Activated CD4-positive, alpha-beta memory T cell treated with anti-CD3 and anti-CD28 coated beads, Interleukin-2, amount 10 ng/mL, durations not matched to agents 7 days and 5 days (primary cell): ENCODE results near the gene XYLT2. TPM values are rescaled to one million over a fixed set of nuclear protein-coding genes. Genes with fewer than 3 reads are reported as not detected.
A peak's percentile ranks its signal among the peaks of the same experiment; 100 is the strongest.
"Not testable (repeated sequence)": the region's sequence is repeated elsewhere in the genome, so short reads cannot be mapped to it uniquely, and the experiment has no call there.

Source experiments
- CTCF ChIA-PET: fragments of 350-600 bp; sonication (Branson Sonifier 250); formaldehyde crosslinking; loops from one replicate; lab custom pipeline; 2021; ENCODE audit warnings: antibody characterized with exemption, inconsistent platforms; lab: Charles Lee
- POLR2A ChIA-PET: fragments of 350-600 bp; sonication (Branson Sonifier 250); formaldehyde crosslinking; loops from one replicate; lab custom pipeline; 2021; ENCODE audit warnings: antibody characterized with exemption; lab: Charles Lee
- DNase-seq: peaks from one replicate; pipeline ENCODE4 v3.0.0-alpha.2; 2020
- H3K27ac Mint-ChIP-seq: one replicate; pipeline ENCODE4 v1.8.0; 2021; ENCODE audit warnings: mild to moderate bottlenecking, mixed read lengths
- H3K27me3 Mint-ChIP-seq: one replicate; pipeline ENCODE4 v1.8.0; 2021; ENCODE audit warnings: mixed read lengths
- H3K36me3 Mint-ChIP-seq: one replicate; pipeline ENCODE4 v1.8.0; 2021; ENCODE audit warnings: low read depth, mixed read lengths
- H3K4me1 Mint-ChIP-seq: one replicate; pipeline ENCODE4 v1.8.0; 2021; ENCODE audit warnings: mixed read lengths
- H3K4me3 Mint-ChIP-seq: one replicate; pipeline ENCODE4 v1.8.0; 2021; ENCODE audit warnings: mild to moderate bottlenecking, mixed read lengths
- H3K9me3 Mint-ChIP-seq: one replicate; pipeline ENCODE4 v1.8.0; 2021; ENCODE audit warnings: mixed read lengths
- total RNA-seq, 2 experiments: library from RNA; stranded (reverse); gene quantifications; one replicate each; pipeline ENCODE4 v1.2.3, GENCODE V29; 2021

XYLT2 gene
- 10 to 100 TPM; 26.7 to 29.7 TPM for total RNA-seq

DNA sequence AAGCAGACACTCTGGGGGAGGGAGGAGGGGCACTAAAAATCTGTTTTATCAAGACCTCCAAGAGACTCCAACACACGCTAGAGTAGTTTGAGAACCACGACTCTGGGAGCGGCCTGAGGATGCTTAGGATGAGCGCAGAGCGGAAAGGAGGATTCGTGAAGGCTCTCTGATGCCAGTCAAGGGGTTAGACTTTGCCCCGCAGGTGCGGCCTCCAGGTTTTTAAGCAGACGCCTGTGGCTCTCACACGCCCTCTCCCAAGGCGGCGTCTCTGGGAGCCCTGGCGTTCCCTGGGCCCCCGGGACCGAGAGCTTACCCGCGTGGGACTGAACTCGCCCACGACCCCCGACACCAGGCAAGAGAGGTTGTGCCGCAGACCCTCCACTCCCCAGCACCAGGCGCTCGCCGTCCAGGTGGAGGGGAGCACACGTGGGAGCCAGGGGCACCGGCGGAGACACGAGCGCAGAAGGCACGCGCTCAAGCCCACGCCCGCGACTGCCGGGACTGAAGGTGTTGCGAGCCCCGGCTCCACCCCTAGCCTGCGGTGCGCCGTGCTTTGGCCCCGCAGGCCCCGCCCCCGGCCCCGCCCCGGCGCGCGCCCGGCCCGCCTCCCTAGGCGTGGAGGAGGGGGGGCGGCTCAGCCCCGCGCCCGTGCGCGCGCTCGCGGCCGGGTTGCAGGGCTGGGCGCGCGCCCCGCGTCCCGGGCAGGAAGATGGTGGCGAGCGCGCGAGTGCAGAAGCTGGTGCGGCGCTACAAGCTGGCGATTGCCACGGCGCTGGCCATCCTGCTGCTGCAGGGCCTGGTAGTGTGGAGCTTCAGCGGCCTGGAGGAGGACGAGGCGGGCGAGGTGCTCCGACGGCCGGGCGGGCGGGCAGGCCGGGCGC lies at the start of gene XYLT2:
TSS of gene XYLT2 (plus strand) at position 695 of the 881 bp plus-strand sequence. CDS start at position 710, 15 bp downstream.
- Mint-ChIP-seq H3K27me3 (no peaks in the 10 kb centered on the region), H3K36me3 (no peaks in the 10 kb centered on the region), H3K9me3 (no peaks in the 10 kb centered on the region), H3K4me1 (peaks cover 39% of the 10 kb centered on the region), H3K4me3 (peak within 1 kb of the TSS; percentile 89), H3K27ac (peak within 1 kb of the TSS; percentile 90)
- ChIA-PET CTCF (interaction anchor here (0.6 to 5.1 kb wide), 6 partner anchors 13 to 499 kb away, joined by 3 to 37 read pairs (median 4); partner anchors contain the start of gene LRRC59), POLR2A (interaction anchor here (1.0 to 7.8 kb wide), 8 partner anchors 9 to 166 kb away, joined by 3 to 60 read pairs (median 10); partner anchors contain the start of genes EME1, LRRC59 and MRPL27)
- peak; percentile 93 for DNase-seq

DNA sequence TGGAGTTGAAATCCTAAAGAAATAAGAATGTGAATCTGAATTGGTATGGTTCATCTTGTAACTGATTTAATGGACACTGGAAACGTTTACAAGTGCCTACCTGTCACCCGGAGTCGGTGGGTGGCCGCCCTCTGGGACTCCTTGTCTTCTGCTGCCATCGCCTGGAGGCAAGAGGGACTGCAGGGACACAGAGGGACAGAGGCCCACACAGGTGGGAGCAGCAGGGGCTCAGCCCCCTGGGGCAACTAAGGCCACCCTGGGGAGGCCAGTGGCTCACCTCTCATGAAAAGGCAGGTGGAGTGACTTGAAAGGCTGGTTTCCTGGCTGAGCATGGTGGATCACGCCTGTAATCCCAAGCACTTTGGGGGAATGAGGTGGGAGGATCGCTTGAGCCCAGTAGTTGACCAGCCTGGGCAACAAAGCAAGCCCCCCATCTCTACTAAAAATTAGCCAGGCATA lies 48.5 kb upstream of the XYLT2 start:
- Mint-ChIP-seq H3K4me1 (peaks cover 13% of the 10 kb centered on the region), H3K4me3 (no peak overlapping the region), H3K27ac (no peak overlapping the region), H3K9me3 (no peaks in the 10 kb centered on the region), H3K36me3 (no peaks in the 10 kb centered on the region), H3K27me3 (peaks cover 2% of the 10 kb centered on the region)
- CTCF ChIA-PET: interaction anchor here (0.7 to 9.2 kb wide), 19 partner anchors 9 to 205 kb away, joined by 3 to 130 read pairs (median 5); partner anchors contain the start of genes COL1A1 and TMEM92
- DNase-seq: peak; percentile 82
- POLR2A ChIA-PET: interaction anchor here (0.5 kb wide), 1 partner anchor 211 kb away, joined by 4 read pairs; no protein-coding TSS in a partner anchor

DNA sequence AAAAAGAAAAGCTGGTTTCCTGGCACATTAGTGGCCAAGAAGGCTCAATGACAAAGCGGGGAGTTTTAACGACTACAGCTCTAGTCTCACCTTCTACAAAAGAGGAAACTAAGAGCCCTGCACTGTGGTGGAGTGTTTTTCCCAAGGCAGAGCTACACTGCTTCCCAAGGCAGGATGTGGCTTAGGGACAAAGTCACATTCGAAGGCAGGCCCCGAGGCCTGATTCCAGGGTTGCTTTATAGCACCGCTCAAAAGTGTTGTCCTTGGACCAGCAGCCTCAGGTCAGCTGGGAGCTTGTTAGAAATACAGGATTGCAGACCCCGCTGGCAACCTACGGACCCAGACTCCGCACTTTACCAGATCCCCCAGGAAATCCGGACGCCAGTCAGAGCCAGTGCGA lies 47.9 kb upstream of the XYLT2 start:
- H3K36me3 Mint-ChIP-seq: no peaks in the 10 kb centered on the region

DNA sequence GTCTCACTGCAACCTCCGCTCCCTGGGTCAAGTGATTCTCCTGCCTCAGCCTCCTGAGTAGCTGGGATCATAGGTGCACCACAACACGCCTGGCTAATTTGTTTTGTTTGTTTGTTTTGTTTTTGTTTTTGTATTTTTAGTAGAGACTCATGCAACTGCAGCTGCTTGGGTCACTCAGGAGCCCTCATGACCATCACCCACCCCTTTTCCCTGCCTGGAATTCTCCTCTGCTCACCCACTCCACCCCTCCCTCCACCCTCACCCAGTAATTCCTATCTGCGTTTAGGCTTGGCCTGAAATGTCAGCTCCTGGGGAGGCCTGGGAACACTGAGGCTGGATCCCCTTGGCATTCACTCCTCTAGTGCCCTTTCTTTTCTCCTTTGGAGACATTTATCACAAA lies 46.1 kb upstream of the XYLT2 start:
- H3K27ac Mint-ChIP-seq: no peak overlapping the region
- peaks cover 9% of the 10 kb centered on the region for H3K4me1 Mint-ChIP-seq
- H3K36me3 Mint-ChIP-seq: no peaks in the 10 kb centered on the region
- no peak overlapping the region for H3K4me3 Mint-ChIP-seq
- ChIA-PET CTCF (interaction anchor here (0.9 to 9.2 kb wide), 3 partner anchors 12 to 130 kb away, joined by 4 to 130 read pairs (median 4); partner anchors contain the start of gene COL1A1), POLR2A (no interaction called here)
- no peaks in the 10 kb centered on the region for H3K9me3 Mint-ChIP-seq
- no peak for DNase-seq
- peaks cover 2% of the 10 kb centered on the region for H3K27me3 Mint-ChIP-seq

More for the DNA sequence above, 47.9 kb upstream of the XYLT2 start:
- Mint-ChIP-seq H3K27ac (no peak overlapping the region), H3K4me1 (peaks cover 9% of the 10 kb centered on the region), H3K9me3 (no peaks in the 10 kb centered on the region), H3K4me3 (no peak overlapping the region), H3K27me3 (peaks cover 2% of the 10 kb centered on the region)
- ChIA-PET CTCF (interaction anchor here (0.6 to 9.2 kb wide), 18 partner anchors 8 to 883 kb away, joined by 3 to 130 read pairs (median 4); partner anchors contain the start of genes COL1A1 and TMEM92), POLR2A (no interaction called here)
- no peak for DNase-seq

DNA sequence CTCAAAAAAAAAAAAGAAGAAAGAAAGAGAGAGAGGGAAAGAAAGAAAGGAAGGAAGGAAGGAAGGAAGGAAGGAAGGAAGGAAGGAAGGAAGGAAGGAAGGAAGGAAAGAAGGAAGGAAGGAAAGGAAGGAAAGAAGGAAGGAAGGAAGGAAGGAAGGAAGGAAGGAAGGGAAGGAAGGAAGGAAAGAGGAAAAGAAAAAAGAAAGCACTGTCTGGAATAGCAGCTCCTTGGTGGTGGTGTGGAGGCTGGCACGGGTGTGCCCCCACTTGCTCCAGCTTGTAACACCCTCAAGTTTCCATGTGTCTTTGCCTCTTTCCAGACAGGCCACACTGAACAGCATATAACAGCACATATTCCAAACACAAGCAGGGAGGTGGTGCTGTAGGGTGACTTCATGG lies 45.1 kb upstream of the XYLT2 start:
- H3K4me1 Mint-ChIP-seq: peaks cover 11% of the 10 kb centered on the region
- H3K27ac Mint-ChIP-seq, H3K4me3 Mint-ChIP-seq, H3K36me3 Mint-ChIP-seq, H3K9me3 Mint-ChIP-seq, POLR2A ChIA-PET, H3K27me3 Mint-ChIP-seq, DNase-seq: not testable (repeated sequence)
- CTCF ChIA-PET: interaction anchor here (0.7 kb wide), 1 partner anchor 101 kb away, joined by 3 read pairs; no protein-coding TSS in a partner anchor

DNA sequence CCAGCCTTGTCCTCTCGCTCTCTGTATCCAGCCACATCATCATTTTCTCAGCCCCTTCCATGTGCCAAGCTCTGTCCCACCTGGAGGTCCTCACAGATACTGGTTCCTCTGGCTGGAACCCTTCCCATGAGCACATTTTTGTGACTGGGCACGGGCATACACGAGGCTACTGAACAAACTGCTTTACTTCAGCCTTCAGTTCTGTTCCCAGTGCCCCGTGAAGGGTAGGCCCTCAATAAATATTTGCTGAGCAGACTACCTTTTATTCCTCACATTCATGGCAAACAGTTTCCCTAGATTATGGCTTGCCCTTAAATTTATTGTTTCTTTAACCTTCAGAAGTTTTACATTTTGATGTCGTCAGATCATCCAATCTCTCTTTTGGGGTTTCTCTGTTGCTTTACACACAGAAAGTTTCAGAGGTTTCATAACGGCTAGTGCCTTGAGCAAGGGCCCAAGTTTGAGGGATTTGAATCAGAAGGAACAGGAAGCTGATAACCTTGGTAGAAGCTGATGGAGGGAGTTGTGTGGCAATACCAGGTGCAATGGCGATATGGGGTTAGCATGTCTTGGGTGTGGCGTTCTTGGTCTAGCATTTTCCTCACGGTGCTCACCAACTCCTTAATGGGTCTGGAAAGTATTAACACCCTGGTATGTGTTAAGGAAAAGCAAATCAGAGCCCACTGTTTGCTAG lies 43.9 kb upstream of the XYLT2 start:
- Mint-ChIP-seq H3K4me3 (no peak overlapping the region), H3K9me3 (no peaks in the 10 kb centered on the region), H3K36me3 (no peaks in the 10 kb centered on the region), H3K4me1 (peaks cover 11% of the 10 kb centered on the region), H3K27ac (peak overlapping the region; percentile 45), H3K27me3 (no peaks in the 10 kb centered on the region)
- DNase-seq: no peak
- ChIA-PET CTCF (no interaction called here), POLR2A (no interaction called here)

DNA sequence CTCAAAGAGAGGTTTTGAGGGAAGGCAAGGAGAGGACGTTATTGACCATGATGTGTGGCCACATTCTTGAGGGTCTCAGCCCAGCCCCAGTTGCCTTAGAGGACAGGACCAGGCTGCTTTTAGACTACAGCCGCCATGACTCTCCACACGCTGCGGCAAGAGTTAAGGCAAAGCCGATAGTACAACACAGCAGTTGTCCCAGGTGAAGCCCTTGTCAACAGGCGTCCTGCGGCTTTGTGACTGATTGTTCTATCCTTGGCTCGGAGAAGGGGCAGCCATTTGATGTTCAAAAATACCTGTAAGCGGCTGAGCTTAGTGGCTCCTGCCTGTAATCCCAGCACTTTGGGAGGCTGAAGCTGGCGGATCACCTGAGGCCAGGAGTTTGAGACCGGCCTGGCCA lies 42.9 kb upstream of the XYLT2 start:
- Mint-ChIP-seq H3K4me1 (peaks cover 11% of the 10 kb centered on the region), H3K4me3 (no peak overlapping the region)
- no peak for DNase-seq

DNA sequence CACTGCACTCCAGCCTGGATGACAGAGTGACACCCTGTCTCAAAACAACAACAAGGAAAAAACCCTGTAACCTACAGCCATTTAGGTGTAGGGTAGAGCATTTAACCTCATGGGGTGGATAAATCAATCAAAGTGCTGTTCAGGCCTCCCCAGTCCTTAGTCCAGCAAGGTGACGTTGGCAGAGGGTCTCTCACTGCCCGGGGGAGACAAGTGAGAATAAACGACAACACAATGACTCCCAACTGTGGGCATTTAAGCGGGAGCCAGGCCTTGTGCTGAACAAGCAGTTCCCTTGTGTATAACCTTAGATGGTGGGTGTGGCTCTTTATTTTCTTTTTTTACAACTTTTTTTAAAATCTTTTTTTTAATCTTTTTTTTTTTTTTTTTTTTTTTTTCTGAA lies 42.3 kb upstream of the XYLT2 start:
- H3K27ac Mint-ChIP-seq: no peak overlapping the region
- H3K4me1 Mint-ChIP-seq: peaks cover 11% of the 10 kb centered on the region
- no peak for DNase-seq
- no peaks in the 10 kb centered on the region for H3K9me3 Mint-ChIP-seq
- no peaks in the 10 kb centered on the region for H3K36me3 Mint-ChIP-seq
- H3K27me3 Mint-ChIP-seq: no peaks in the 10 kb centered on the region
- POLR2A ChIA-PET: no interaction called here
- CTCF ChIA-PET: interaction anchor here (1.6 kb wide), 1 partner anchor 103 kb away, joined by 4 read pairs; no protein-coding TSS in a partner anchor
- no peak overlapping the region for H3K4me3 Mint-ChIP-seq

More for the DNA sequence above, 42.9 kb upstream of the XYLT2 start:
- no peak overlapping the region for H3K27ac Mint-ChIP-seq
- POLR2A ChIA-PET: no interaction called here
- CTCF ChIA-PET: interaction anchor here (1.6 kb wide), 1 partner anchor 103 kb away, joined by 4 read pairs; no protein-coding TSS in a partner anchor
- H3K27me3 Mint-ChIP-seq: no peaks in the 10 kb centered on the region
- no peaks in the 10 kb centered on the region for H3K9me3 Mint-ChIP-seq
- no peaks in the 10 kb centered on the region for H3K36me3 Mint-ChIP-seq

DNA sequence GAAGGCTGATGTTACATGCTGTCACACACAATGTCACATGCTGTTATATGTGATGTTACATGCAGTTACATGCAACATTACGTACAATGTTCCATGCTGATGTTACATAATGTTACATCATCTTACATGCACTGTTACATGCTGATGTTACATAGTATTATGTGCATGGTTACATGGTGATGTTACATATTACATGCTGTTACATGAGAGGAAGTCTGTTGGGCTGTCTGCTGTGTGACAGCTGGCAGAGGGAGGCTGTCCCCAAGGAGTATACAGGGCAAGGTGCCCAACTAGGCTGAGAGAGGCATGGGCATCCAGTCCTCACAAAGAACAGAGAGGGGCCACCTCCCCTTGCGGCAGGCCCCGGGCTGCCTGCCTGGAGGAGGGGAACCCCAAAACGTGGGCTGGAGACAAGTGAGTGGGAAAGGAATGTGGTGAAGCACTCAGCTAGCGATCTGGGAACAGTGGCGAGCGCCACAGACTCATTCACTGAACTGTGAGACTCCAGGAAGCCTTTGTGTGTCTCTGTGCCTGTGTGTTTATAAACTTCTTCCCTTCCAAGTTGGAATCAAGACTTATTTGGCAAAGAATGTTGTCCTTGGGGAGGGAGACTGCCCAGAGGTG lies 41.0 kb upstream of the XYLT2 start:
- Mint-ChIP-seq H3K27ac (no peak overlapping the region), H3K27me3 (no peaks in the 10 kb centered on the region), H3K9me3 (no peaks in the 10 kb centered on the region), H3K4me1 (peaks cover 16% of the 10 kb centered on the region), H3K36me3 (no peaks in the 10 kb centered on the region), H3K4me3 (no peak overlapping the region)
- no peak for DNase-seq
- ChIA-PET CTCF (interaction anchor here (1.7 kb wide), 1 partner anchor 105 kb away, joined by 7 read pairs; no protein-coding TSS in a partner anchor), POLR2A (no interaction called here)

DNA sequence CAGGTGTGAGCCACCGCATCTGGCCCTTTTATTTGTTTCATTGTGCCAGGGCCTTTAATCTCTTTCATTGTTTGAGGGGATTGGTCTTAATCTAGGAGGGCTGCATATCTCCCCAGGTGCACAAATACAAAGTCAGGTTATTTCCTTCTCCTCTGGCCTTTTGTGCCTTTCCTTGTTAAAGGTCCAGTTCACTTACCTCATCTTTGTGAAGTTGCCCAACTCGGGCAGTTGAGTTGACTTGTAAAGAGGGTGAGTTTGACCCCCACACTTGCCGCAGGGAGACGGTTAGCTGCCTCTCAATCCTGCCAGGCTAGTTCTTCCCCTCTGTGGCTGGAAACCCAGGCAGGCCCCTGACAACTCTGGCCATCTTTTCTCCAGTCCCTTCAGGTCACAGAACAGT lies 38.3 kb upstream of the XYLT2 start:
- Mint-ChIP-seq H3K27me3 (no peaks in the 10 kb centered on the region), H3K4me1 (peaks cover 21% of the 10 kb centered on the region), H3K27ac (no peak overlapping the region), H3K9me3 (no peaks in the 10 kb centered on the region), H3K4me3 (no peak overlapping the region), H3K36me3 (no peaks in the 10 kb centered on the region)
- POLR2A ChIA-PET: no interaction called here
- CTCF ChIA-PET: interaction anchor here (1.5 to 2.0 kb wide), 2 partner anchors 106 to 107 kb away, joined by 3 to 5 read pairs; partner anchors contain the start of gene COL1A1
- no peak for DNase-seq

DNA sequence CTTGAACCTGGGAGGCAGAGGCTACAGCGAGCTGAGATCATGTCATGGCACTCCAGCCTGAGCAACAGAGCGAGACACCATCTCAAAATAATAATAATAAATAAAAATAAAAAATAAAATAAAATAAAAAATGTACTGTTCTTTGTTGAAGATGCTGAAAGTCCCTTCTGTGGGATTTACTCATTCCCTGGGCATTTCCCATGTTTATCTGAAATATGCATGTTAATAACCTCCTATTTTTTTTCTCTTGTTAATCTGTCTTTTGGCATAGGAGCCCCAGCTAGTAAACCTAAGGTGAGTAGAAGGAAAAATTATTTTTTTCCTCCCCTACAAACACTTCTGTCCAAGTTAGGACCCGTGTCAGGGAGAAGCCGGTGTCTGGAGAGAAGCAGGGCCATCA lies 37.3 kb upstream of the XYLT2 start:
- H3K27me3 Mint-ChIP-seq: peaks cover 3% of the 10 kb centered on the region
- H3K4me1 Mint-ChIP-seq: peaks cover 21% of the 10 kb centered on the region
- ChIA-PET POLR2A (no interaction called here), CTCF (interaction anchor here (1.3 to 2.0 kb wide), 4 partner anchors 54 to 147 kb away, joined by 3 to 5 read pairs (median 4); partner anchors contain the start of gene COL1A1)
- H3K36me3 Mint-ChIP-seq: no peaks in the 10 kb centered on the region
- no peak overlapping the region for H3K4me3 Mint-ChIP-seq
- no peaks in the 10 kb centered on the region for H3K9me3 Mint-ChIP-seq
- DNase-seq: no peak
- H3K27ac Mint-ChIP-seq: no peak overlapping the region
